WTC11 (cell line): ENCODE data around the gene NEO1. TPM values are rescaled to one million over a fixed set of nuclear protein-coding genes. Genes with fewer than 3 reads are reported as not detected.

Source experiments
- ATAC-seq: fragments of 200-7000 bp; cut with Tn5 transposase; 2 replicates; pipeline ENCODE4 v1.10.0; 2021; ENCODE audit warnings: mild to moderate bottlenecking, moderate library complexity
- CTCF ChIA-PET: fragments of 300-600 bp; sonication (Branson Sonifier 250); formaldehyde crosslinking; loops from one replicate; lab custom pipeline; 2021; ENCODE audit warnings: antibody characterized with exemption; lab: Charles Lee
- POLR2A ChIA-PET: fragments of 350-600 bp; sonication (Branson Sonifier 250); formaldehyde crosslinking; loops from one replicate; lab custom pipeline; 2021; ENCODE audit warnings: antibody characterized with exemption; lab: Charles Lee
- DNase-seq: peaks from one replicate; pipeline ENCODE4 v3.0.0; 2021; ENCODE audit warnings: low spot score
- H3K27ac Mint-ChIP-seq: 2 replicates; pipeline ENCODE4 v1.8.0; 2021; ENCODE audit warnings: mixed read lengths
- H3K27me3 Mint-ChIP-seq: 2 replicates; pipeline ENCODE4 v1.8.0; 2021; ENCODE audit warnings: low read depth, mild to moderate bottlenecking, moderate library complexity, mixed read lengths
- H3K36me3 Mint-ChIP-seq: 2 replicates; pipeline ENCODE4 v1.8.0; 2021; ENCODE audit warnings: mixed read lengths
- H3K4me1 Mint-ChIP-seq: 2 replicates; pipeline ENCODE4 v1.8.0; 2022; ENCODE audit warnings: mixed read lengths
- H3K4me3 Mint-ChIP-seq: 2 replicates; pipeline ENCODE4 v1.8.0; 2021; ENCODE audit warnings: mild to moderate bottlenecking, moderate library complexity, mixed read lengths
- H3K9me3 Mint-ChIP-seq: 2 replicates; pipeline ENCODE4 v1.8.0; 2021; ENCODE audit warnings: mixed read lengths
- ELF4 ChIP-seq: sonication (generic); formaldehyde crosslinking; IDR thresholded peaks from 2 replicates; pipeline ENCODE4 v1.8.1; 2022; ENCODE audit warnings: low read depth, mild to moderate bottlenecking, moderate library complexity, missing genetic modification reagents
- IRF2 ChIP-seq: sonication (generic); formaldehyde crosslinking; IDR thresholded peaks from 2 replicates; pipeline ENCODE4 v1.8.0; 2022; ENCODE audit warnings: low read depth, missing genetic modification reagents, borderline replicate concordance
- JAZF1 ChIP-seq: fragments of 250-450 bp; sonication (Bioruptor Pico); IDR thresholded peaks from 2 replicates; pipeline ENCODE4 v1.9.0; 2021; ENCODE audit warnings: moderate library complexity, mild to moderate bottlenecking, inconsistent platforms
- NFYB ChIP-seq: sonication (generic); formaldehyde crosslinking; conservative IDR thresholded peaks from 2 replicates; pipeline ENCODE4 v1.8.0; 2022; ENCODE audit warnings: low read depth, missing genetic modification reagents
- RORB ChIP-seq: fragments of 250-450 bp; sonication (Bioruptor Pico); IDR thresholded peaks from 2 replicates; pipeline ENCODE4 v1.9.0; 2021; ENCODE audit warnings: mild to moderate bottlenecking
- TEAD1 ChIP-seq: sonication (generic); formaldehyde crosslinking; IDR thresholded peaks from 2 replicates; pipeline ENCODE4 v1.8.0; 2022; ENCODE audit warnings: mild to moderate bottlenecking, missing genetic modification reagents
- TP53 ChIP-seq: sonication (generic); formaldehyde crosslinking; IDR thresholded peaks from 2 replicates; pipeline ENCODE4 v1.8.1; 2023; ENCODE audit warnings: mild to moderate bottlenecking, missing genetic modification reagents
- ZNF219 ChIP-seq: sonication (generic); formaldehyde crosslinking; IDR thresholded peaks from 2 replicates; pipeline ENCODE4 v1.8.0; 2023; ENCODE audit warnings: missing genetic modification reagents, mild to moderate bottlenecking, borderline replicate concordance
- ZNF317 ChIP-seq: sonication (generic); formaldehyde crosslinking; IDR thresholded peaks from 2 replicates; pipeline ENCODE4 v1.8.1; 2023; ENCODE audit warnings: low read depth, mild to moderate bottlenecking, moderate library complexity, missing genetic modification reagents, borderline replicate concordance
- ZNF396 ChIP-seq: fragments of 250-450 bp; sonication (Bioruptor Pico); IDR thresholded peaks from 2 replicates; pipeline ENCODE4 v1.8.0; 2021; ENCODE audit warnings: mild to moderate bottlenecking, moderate library complexity, borderline replicate concordance
- ZNF416 ChIP-seq: fragments of 250-450 bp; sonication (Bioruptor Pico); IDR thresholded peaks from 2 replicates; pipeline ENCODE4 v1.9.0; 2021; ENCODE audit warnings: mild to moderate bottlenecking, inconsistent platforms
- total RNA-seq: library from RNA; stranded (reverse); gene quantifications from 3 replicates; pipeline ENCODE4 v1.2.3, GENCODE V29; 2021
- TF ChIP-seq, protein P1 (sequence below): sonication (generic); formaldehyde crosslinking; IDR thresholded peaks from 2 replicates; pipeline ENCODE4 v1.8.1; 2022; ENCODE audit warnings: low read depth, mild to moderate bottlenecking, moderate library complexity, missing genetic modification reagents, borderline replicate concordance
- TF ChIP-seq, protein P2 (sequence below): fragments of 250-450 bp; sonication (Bioruptor Pico); IDR thresholded peaks from 2 replicates; pipeline ENCODE4 v1.9.0; 2021; ENCODE audit warnings: moderate library complexity, mild to moderate bottlenecking, inconsistent platforms, borderline replicate concordance
- TF ChIP-seq, protein P3 (sequence below): sonication (generic); formaldehyde crosslinking; IDR thresholded peaks from 2 replicates; pipeline ENCODE4 v1.8.1; 2023; ENCODE audit warnings: mild to moderate bottlenecking, missing genetic modification reagents, moderate library complexity
- TF ChIP-seq, protein P4 (sequence below): sonication (generic); formaldehyde crosslinking; IDR thresholded peaks from 2 replicates; pipeline ENCODE4 v1.8.0; 2022; ENCODE audit warnings: missing genetic modification reagents
- TF ChIP-seq, protein P5 (sequence below): sonication (generic); formaldehyde crosslinking; IDR thresholded peaks from 2 replicates; pipeline ENCODE4 v1.8.1; 2022; ENCODE audit warnings: mild to moderate bottlenecking, missing genetic modification reagents, moderate library complexity, borderline replicate concordance

The NEO1 gene
- total RNA-seq, 1 experiment from 2014 or later = 37.1 TPM

DNA sequence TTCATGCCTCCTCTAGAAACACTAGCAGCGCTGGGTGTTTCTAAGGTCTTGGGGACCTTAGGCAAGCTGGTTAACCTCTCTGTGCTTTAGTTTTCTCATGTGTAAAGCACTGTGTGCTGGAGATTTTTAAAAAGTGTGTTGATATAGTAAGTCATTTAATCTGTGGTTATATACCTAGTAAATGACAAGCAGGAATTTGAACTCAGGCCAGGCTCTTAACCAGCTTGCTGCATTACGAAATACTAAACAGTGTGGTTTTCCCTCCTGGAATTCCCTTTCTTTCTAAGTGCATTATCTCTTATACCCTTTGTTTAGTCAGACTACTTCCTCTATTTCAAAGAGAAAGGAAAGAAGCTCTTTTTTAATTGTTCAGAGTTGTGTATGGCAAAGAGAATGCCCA is 26.5 kb downstream of the NEO1 start:
- POLR2A ChIA-PET = no interaction called here
- Mint-ChIP-seq H3K27ac (no peak overlapping the region), H3K9me3 (no peaks in the 10 kb centered on the region), H3K4me3 (no peak overlapping the region), H3K4me1 (peaks cover 28% of the 10 kb centered on the region), H3K27me3 (no peaks in the 10 kb centered on the region), H3K36me3 (no peaks in the 10 kb centered on the region)
- CTCF ChIA-PET = interaction anchor here (0.6 to 1.6 kb wide), 7 partner anchors 26 to 887 kb away, joined by 3 to 8 read pairs (median 3); no protein-coding TSS in a partner anchor
- TF ChIP-seq ZNF219 (CRISPR knock-in tag) = no peak
- no peak for TF ChIP-seq TP53 (CRISPR knock-in tag)
- ATAC-seq (no peak), DNase-seq (no peak)

DNA sequence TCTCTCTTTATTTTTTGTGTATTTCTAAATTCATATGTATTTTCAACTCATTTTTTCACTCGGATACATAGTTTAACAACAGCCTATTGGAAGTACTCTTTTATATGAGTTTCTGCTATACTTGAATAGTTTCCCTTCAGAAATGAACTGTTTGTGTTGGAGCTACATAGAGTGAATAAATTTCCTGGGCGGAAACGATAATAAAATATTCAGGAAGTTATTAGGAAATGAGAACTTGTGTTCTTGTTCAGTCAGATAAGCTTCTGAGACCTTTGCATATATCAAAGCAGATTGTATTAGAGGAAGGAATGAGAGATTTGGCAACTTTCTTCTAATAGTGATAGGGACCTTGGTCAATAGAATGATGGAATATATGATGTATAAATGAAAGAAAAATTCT is 27.3 kb downstream of the NEO1 start:
- POLR2A ChIA-PET = no interaction called here
- DNase-seq (no peak), ATAC-seq (no peak)
- Mint-ChIP-seq H3K4me3 (no peak overlapping the region), H3K4me1 (peaks cover 28% of the 10 kb centered on the region), H3K27ac (no peak overlapping the region), H3K36me3 (no peaks in the 10 kb centered on the region), H3K9me3 (peaks cover 5% of the 10 kb centered on the region; the same call in 1 of the 2 replicates), H3K27me3 (no peaks in the 10 kb centered on the region)
- TF ChIP-seq ZNF416 (CRISPR knock-in tag) = no peak
- TF ChIP-seq JAZF1 = no peak
- TF ChIP-seq RORB (CRISPR knock-in tag) = no peak
- TF ChIP-seq, protein P1, sequence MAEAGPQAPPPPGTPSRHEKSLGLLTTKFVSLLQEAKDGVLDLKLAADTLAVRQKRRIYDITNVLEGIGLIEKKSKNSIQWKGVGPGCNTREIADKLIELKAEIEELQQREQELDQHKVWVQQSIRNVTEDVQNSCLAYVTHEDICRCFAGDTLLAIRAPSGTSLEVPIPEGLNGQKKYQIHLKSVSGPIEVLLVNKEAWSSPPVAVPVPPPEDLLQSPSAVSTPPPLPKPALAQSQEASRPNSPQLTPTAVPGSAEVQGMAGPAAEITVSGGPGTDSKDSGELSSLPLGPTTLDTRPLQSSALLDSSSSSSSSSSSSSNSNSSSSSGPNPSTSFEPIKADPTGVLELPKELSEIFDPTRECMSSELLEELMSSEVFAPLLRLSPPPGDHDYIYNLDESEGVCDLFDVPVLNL (CRISPR knock-in tag) = no peak
- TF ChIP-seq, protein P2, sequence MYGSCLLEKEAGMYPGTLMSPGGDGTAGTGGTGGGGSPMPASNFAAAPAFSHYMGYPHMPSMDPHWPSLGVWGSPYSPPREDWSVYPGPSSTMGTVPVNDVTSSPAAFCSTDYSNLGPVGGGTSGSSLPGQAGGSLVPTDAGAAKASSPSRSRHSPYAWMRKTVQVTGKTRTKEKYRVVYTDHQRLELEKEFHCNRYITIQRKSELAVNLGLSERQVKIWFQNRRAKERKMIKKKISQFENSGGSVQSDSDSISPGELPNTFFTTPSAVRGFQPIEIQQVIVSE (CRISPR knock-in tag) = no peak
- TF ChIP-seq, protein P3, sequence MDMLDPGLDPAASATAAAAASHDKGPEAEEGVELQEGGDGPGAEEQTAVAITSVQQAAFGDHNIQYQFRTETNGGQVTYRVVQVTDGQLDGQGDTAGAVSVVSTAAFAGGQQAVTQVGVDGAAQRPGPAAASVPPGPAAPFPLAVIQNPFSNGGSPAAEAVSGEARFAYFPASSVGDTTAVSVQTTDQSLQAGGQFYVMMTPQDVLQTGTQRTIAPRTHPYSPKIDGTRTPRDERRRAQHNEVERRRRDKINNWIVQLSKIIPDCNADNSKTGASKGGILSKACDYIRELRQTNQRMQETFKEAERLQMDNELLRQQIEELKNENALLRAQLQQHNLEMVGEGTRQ = no peak
- TF ChIP-seq, protein P4, sequence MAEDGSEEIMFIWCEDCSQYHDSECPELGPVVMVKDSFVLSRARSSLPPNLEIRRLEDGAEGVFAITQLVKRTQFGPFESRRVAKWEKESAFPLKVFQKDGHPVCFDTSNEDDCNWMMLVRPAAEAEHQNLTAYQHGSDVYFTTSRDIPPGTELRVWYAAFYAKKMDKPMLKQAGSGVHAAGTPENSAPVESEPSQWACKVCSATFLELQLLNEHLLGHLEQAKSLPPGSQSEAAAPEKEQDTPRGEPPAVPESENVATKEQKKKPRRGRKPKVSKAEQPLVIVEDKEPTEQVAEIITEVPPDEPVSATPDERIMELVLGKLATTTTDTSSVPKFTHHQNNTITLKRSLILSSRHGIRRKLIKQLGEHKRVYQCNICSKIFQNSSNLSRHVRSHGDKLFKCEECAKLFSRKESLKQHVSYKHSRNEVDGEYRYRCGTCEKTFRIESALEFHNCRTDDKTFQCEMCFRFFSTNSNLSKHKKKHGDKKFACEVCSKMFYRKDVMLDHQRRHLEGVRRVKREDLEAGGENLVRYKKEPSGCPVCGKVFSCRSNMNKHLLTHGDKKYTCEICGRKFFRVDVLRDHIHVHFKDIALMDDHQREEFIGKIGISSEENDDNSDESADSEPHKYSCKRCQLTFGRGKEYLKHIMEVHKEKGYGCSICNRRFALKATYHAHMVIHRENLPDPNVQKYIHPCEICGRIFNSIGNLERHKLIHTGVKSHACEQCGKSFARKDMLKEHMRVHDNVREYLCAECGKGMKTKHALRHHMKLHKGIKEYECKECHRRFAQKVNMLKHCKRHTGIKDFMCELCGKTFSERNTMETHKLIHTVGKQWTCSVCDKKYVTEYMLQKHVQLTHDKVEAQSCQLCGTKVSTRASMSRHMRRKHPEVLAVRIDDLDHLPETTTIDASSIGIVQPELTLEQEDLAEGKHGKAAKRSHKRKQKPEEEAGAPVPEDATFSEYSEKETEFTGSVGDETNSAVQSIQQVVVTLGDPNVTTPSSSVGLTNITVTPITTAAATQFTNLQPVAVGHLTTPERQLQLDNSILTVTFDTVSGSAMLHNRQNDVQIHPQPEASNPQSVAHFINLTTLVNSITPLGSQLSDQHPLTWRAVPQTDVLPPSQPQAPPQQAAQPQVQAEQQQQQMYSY (CRISPR knock-in tag) = no peak
- TF ChIP-seq ELF4 (CRISPR knock-in tag) = no peak
- no peak for TF ChIP-seq IRF2 (CRISPR knock-in tag)
- TF ChIP-seq TEAD1 (CRISPR knock-in tag) = no peak
- TF ChIP-seq NFYB = no peak
- no peak for TF ChIP-seq ZNF317 (CRISPR knock-in tag)
- no peak for TF ChIP-seq ZNF396 (CRISPR knock-in tag)
- TF ChIP-seq, protein P5, sequence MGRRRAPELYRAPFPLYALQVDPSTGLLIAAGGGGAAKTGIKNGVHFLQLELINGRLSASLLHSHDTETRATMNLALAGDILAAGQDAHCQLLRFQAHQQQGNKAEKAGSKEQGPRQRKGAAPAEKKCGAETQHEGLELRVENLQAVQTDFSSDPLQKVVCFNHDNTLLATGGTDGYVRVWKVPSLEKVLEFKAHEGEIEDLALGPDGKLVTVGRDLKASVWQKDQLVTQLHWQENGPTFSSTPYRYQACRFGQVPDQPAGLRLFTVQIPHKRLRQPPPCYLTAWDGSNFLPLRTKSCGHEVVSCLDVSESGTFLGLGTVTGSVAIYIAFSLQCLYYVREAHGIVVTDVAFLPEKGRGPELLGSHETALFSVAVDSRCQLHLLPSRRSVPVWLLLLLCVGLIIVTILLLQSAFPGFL (CRISPR knock-in tag) = no peak
- CTCF ChIA-PET = interaction anchor here (0.7 to 1.6 kb wide), 4 partner anchors 16 to 282 kb away, joined by 3 to 8 read pairs (median 6); no protein-coding TSS in a partner anchor
